ENCODE results near the gene PTPRH.

The PTPRH gene

GRCh38 chr19:55245236-55245904, 36.1 kb upstream of the PTPRH start:
- Histone ChIP-seq H3K27me3 (ENCODE audit: insufficient read depth, low read depth) (no peaks in the 10 kb centered on the region), H3K79me2 (ENCODE audit: insufficient read depth, low read depth) (peaks cover 27% of the 10 kb centered on the region; the same call in 1 of the 2 replicates), H4K20me1 (ENCODE audit: insufficient read depth) (no peaks in the 10 kb centered on the region; the same call in 1 of the 2 replicates), H3K4me1 (ENCODE audit: low read depth, poor library complexity, severe bottlenecking) (peaks cover 4% of the 10 kb centered on the region), H3K27ac (no peak overlapping the region), H2AFZ (ENCODE audit: low read depth) (no peak overlapping the region), H3K36me3 (ENCODE audit: insufficient read depth) (no peaks in the 10 kb centered on the region; the same call in 1 of the 2 replicates), H3K4me3 (IDR thresholded peaks at IDR 0.05; ENCODE audit: insufficient read depth, low read depth, low read length) (no peak overlapping the region), H3K4me2 (no peak overlapping the region), H3K9ac (no peak overlapping the region)
- TF ChIP-seq CTCF (conservative IDR thresholded peaks at IDR 0.05; ENCODE audit: low read depth, low read length), result no peak

- Histone ChIP-seq H4K20me1 (ENCODE audit: insufficient read depth) (no peaks in the 10 kb centered on the region; the same call in 1 of the 2 replicates), H3K4me2 (no peak overlapping the region), H3K27me3 (ENCODE audit: insufficient read depth, low read depth) (no peaks in the 10 kb centered on the region), H3K36me3 (ENCODE audit: insufficient read depth) (no peaks in the 10 kb centered on the region; the same call in 1 of the 2 replicates), H3K27ac (no peak overlapping the region), H3K9ac (no peak overlapping the region), H2AFZ (ENCODE audit: low read depth) (no peak overlapping the region), H3K79me2 (ENCODE audit: insufficient read depth, low read depth) (peaks cover 15% of the 10 kb centered on the region; the same call in 1 of the 2 replicates), H3K4me3 (IDR thresholded peaks at IDR 0.05; ENCODE audit: insufficient read depth, low read depth, low read length) (no peak overlapping the region), H3K4me1 (ENCODE audit: low read depth, poor library complexity, severe bottlenecking) (peaks cover 4% of the 10 kb centered on the region)
- TF ChIP-seq CTCF (conservative IDR thresholded peaks at IDR 0.05; ENCODE audit: low read depth, low read length), result no peak
Observed at GRCh38 chr19:55244004-55244680, 34.8 kb upstream of the PTPRH start.

GRCh38 chr19:55242517-55242916, 33.2 kb upstream of the PTPRH start:
- no peak overlapping the region for H3K27ac ChIP-seq

GRCh38 chr19:55241935-55242464, 32.7 kb upstream of the PTPRH start:
- no peaks in the 10 kb centered on the region for H3K27me3 ChIP-seq (ENCODE audit: insufficient read depth, low read depth)
- peaks cover 4% of the 10 kb centered on the region for H3K4me1 ChIP-seq (ENCODE audit: low read depth, poor library complexity, severe bottlenecking)
- TF ChIP-seq CTCF (conservative IDR thresholded peaks at IDR 0.05; ENCODE audit: low read depth, low read length), result no peak
- peaks cover 5% of the 10 kb centered on the region; the same call in 1 of the 2 replicates for H3K36me3 ChIP-seq (ENCODE audit: insufficient read depth)
- H3K4me3 ChIP-seq (IDR thresholded peaks at IDR 0.05; ENCODE audit: insufficient read depth, low read depth, low read length), result no peak overlapping the region
- H4K20me1 ChIP-seq (ENCODE audit: insufficient read depth), result no peaks in the 10 kb centered on the region
- H3K27ac ChIP-seq, result no peak overlapping the region
- H2AFZ ChIP-seq (ENCODE audit: low read depth), result no peak overlapping the region
- H3K79me2 ChIP-seq (ENCODE audit: insufficient read depth, low read depth), result no peaks in the 10 kb centered on the region
- H3K4me2 ChIP-seq, result no peak overlapping the region
- no peak overlapping the region for H3K9ac ChIP-seq

More at GRCh38 chr19:55242517-55242916, 33.2 kb upstream of the PTPRH start:
- H3K36me3 ChIP-seq (ENCODE audit: insufficient read depth), result peaks cover 5% of the 10 kb centered on the region; the same call in 1 of the 2 replicates
- TF ChIP-seq CTCF (conservative IDR thresholded peaks at IDR 0.05; ENCODE audit: low read depth, low read length), result no peak
- H4K20me1 ChIP-seq (ENCODE audit: insufficient read depth), result no peaks in the 10 kb centered on the region
- no peaks in the 10 kb centered on the region for H3K27me3 ChIP-seq (ENCODE audit: insufficient read depth, low read depth)
- H3K4me2 ChIP-seq, result no peak overlapping the region
- no peak overlapping the region for H2AFZ ChIP-seq (ENCODE audit: low read depth)
- peaks cover 4% of the 10 kb centered on the region for H3K4me1 ChIP-seq (ENCODE audit: low read depth, poor library complexity, severe bottlenecking)
- peaks cover 3% of the 10 kb centered on the region; the same call in 1 of the 2 replicates for H3K79me2 ChIP-seq (ENCODE audit: insufficient read depth, low read depth)
- H3K9ac ChIP-seq, result no peak overlapping the region
- no peak overlapping the region for H3K4me3 ChIP-seq (IDR thresholded peaks at IDR 0.05; ENCODE audit: insufficient read depth, low read depth, low read length)

Data from KMS-11 (cell line).